GM19455 (cell line): ENCODE data around the gene DDX50.
"Not testable (repeated sequence)": the region's sequence is repeated elsewhere in the genome, so short reads cannot be mapped to it uniquely, and the experiment has no call there.

Experiments used
- ATAC-seq: cut with Tn5 transposase; IDR thresholded peaks from one replicate; pipeline ENCODE4 v1.9.1; 2021; ENCODE audit not compliant: unreplicated experiment

Gene DDX50

DNA sequence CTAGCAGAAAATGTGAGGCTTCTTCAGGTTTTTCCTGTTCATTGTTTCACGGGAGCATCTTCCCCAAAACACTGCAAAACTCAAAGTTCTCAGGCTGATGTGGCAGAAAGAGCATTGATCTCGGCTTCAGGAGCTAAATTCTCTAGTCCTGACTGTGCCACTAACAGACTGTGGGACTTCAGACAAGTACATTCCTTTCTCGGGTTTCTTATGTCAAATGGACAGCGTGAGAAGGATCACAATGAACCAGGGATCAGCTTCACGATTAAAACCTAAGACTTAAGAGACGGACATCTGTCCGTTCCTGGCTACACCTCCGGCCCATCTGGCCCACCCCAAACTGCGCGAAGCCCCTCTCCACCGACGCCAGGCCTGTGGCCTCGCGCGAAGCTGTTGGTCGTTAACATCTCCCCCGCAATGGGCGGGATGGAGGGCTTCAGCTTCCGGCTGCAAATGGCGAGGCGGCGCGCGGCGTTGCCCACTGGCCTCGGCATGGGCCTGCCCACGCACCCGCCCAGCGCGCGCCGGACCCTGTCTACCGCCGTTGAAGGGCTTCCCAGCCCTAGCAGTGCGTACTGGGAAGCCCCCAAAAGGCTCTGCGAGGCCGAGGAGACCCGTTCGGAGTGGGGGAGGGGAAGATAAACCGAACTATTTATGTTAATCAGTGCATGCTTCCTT lies 549 bp upstream of the DDX50 start:
- ATAC-seq: peak; percentile 47

DNA sequence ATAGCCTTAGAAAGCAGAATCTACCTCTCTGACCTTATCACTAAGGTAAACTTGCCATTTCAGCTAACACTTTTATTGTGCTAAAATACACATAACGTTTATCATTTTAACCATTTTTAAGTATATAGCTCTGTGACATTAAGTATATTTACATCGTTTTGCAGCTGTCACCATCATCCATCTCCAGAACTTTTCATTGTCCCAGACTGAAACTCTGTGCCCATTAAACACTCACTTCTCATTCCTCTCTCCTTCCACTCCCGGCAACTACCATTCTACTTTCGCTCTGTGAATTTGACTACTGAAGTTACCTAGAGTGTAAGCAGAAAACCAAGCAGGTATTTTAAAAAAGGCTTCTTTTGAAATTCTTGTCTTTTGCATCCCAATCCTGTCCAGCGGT lies 1.3 kb downstream of the DDX50 start:
- ATAC-seq: no peak

DNA sequence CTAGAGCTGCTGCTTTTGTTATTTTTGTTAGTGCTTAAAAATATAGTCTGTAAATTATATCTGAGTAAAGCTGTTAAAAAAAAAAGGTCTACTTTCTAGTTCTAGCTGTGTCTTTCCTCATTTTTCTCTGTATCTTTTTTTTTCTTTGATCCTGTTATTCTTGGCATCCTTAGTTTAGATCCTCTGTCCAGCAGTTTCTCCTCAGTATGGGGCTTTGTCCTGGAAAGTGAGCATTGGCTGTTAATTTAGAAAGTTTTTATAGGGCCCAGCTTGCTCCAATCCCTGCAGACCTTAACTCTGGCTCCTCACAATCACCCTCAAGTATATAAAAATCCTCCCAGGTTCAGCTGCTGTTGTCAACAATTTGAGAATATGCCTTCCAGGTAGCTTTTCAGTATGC lies 23.5 kb downstream of the DDX50 start:
- no peak for ATAC-seq

DNA sequence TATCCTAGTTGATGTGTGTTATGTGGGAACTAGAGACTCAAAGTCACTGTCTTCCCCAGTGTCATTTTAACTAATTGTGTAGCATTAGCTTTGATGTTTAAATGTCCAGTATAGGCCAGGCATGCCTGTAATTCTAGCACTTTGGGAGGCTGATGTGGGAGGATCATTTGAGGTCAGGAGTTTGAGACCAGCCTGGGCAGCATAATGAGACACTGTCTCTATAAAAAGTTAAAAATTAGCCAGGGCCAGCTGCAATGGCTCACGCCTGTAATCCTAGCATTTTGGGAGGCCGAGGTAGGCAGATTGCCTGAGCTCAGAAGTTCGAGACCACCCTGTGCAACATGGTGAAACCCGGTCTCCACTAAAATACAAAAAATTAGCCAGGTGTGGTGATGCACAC lies 24.4 kb downstream of the DDX50 start:
- ATAC-seq: no peak

DNA sequence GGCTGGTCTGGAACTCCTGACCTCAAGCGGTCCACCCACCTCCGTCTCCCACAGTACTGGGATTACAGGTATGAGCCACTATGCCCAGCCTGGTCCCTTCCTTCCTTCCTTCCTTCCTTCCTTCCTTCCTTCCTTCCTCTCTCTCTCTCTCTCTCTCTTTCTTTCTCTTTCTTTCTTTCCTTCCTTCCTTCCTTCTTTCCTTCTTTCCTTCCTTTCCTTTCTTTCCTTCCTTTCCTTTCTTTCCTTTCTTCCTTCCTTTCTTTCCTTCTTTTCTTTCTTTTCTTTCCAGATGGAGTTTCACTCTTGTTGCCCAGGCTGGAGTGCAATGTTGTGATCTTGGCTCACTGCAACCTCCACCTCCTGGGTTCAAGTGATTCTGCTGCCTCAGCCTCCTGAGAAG lies 28.0 kb downstream of the DDX50 start:
- ATAC-seq: not testable (repeated sequence)

DNA sequence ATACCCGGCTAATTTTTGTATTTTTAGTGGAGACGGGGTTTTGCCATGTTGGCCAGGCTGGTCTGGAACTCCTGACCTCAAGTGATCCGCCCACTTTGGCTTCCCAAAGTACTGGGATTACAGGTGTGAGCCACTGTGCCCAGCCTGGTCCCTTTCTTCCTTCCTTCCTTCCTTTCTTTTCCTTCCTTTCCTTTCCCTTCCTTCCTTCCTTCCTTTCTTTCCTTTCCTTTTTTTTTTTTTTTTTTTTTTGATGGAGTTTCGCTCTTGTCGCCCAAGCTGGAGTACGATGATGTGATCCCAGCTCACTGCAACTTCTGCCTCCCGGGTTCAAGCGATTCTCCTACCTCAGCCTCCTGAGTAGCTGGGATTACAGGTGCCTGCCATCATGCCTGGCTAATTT lies 28.8 kb downstream of the DDX50 start:
- not testable (repeated sequence) for ATAC-seq

DNA sequence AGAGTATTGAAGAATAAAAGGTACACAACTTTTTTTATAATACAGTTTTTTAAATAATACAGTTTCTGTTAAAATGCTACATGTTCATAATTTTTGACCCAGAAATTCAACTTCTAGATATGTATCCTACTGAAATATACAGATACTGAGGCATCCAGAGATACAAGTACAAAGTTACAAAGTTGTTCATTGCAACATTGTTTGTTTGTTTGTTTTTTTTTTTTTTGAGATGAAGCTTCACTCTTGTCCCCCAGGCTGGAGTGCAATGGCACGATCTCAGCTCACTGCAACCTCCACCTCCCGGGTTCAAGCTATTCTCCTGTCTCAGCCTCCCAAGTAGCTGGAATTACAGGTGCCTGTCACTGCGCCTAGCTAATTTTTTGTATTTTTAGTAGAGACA lies 31.7 kb downstream of the DDX50 start:
- not testable (repeated sequence) for ATAC-seq

DNA sequence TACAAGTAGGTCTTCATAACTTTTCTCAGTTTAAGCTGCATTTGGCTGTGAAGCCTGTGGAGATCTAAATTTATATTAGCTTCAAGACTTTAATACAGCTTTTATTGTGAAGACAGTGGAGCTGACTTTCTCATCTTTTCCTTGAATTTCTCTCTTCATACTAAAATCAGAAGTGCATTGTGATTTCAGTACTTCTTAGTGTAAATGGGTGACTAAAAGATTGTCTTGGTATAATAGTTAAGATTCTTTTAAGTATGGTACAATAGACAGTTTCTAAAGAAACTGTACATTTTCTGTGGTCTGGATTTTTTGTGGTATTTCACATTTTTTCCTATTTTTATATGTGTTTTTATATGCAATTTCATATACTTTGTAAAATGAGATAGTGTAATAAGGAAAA lies 33.9 kb downstream of the DDX50 start:
- no peak for ATAC-seq

DNA sequence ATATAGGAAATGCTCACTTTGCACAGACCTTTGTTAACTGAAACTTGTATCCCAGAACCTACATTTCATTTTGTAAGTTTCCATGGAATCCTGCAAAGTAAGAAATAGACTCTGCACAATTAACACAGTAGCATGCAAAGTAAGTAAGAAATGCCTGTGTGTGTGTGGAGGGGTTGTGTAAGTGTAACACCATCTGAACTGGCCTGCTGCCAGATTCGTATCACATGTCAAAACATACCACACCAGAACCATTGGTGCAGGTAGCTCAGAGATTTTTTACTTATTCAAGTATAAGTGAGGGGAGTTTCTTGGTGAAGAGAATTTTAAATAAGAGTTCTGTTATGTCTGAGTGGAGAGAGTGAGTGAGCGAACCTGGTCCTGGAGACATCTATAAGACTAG lies 37.0 kb downstream of the DDX50 start:
- ATAC-seq: no peak

DNA sequence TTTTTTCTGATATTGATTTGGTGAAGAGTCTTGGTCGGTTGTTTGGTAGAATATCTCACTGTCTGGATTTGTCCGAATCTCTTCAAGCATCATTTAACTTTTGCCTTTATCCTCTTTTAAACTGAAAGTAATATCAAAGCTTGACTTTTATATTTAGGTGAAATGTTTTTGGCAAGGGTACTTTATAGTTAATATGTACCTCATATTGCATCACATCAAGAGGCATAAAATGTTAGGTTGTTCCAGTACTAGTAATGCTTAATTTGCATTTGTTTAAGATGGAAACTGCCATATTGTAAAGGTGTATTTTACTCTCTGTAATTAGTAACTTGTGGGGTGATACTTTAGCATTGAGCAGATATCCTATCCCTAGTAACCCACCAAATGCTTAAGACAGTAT lies 37.8 kb downstream of the DDX50 start:
- ATAC-seq: no peak

DNA sequence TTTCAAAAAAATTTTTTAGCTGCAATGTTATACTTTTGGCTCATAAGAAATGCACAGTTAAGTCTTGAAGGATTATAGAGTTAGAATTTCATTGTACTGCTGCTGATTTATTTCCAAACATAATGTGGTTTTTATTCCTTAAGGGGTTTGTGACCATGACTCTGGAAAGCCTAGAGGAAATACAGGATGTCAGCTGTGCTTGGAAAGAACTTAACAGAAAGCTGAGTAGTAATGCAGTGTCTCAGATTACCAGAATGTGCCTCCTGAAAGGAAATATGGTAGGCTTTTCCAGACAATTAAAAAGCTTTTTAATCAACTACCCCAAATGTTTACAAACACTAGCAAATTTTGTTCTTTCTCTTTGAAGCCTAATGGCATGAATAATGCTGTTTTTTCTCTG lies 39.8 kb downstream of the DDX50 start:
- ATAC-seq: not testable (repeated sequence)

DNA sequence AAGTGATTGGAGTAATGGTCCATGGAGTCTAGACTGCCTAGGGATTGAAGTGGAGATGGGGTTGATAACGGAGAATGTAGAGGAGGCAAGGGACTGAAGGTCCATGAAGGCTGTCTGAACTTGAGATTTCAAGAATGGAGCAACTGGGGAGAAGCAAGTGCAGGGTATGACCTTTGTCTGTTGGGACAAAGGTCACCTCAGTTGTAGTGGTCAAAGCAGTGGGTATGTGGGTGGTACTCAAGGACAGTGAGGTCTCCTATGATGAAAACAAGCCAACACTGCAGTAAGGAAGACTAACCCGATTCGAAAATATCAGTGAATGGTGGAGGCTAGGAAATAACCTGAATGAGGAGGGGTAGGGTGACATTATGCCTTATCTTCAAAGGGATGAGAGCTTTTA lies 49.5 kb downstream of the DDX50 start:
- no peak for ATAC-seq

DNA sequence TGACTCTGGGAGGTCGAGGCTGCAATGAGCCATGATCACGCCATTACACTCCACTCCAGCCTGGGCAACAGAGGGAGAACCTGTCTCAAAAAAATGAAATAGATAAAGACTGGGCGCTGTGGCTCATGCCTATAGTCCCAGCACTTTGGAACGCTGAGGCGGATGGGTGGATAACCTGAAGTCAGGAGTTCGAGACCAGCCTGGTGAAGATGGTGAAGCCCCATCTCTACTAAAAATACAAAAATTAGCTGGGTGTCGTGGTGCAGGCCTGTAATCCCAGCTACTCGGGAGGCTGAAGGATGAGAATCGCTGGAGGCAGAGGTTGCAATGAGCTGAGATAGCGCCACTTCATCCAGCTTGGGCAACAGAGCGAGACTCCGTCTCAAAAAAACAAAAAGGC lies 53.8 kb downstream of the DDX50 start:
- ATAC-seq: no peak

DNA sequence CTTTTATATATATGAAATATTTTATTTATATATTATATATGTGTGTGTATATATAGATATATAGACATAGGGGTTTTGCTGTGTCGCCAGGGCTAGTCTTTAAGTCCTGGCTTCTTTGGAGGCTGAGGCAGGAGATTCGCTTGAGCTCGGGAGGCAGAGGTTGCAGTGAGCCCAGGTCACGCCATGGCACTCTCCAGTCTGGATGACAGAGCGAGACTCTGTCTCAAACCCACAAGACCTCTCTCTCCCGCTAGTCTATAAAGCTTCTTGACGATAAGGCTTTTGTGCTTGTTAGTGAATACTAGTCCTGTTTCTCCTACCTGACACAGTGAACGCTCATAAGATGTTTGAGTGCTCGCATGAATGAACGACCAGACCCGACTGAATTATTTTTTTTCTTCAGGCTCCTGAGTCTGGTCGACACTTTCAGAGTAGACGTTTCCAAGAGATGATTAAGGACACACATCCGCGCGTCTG lies 54.3 kb downstream of the DDX50 start:
- ATAC-seq: peak; percentile 8

DNA sequence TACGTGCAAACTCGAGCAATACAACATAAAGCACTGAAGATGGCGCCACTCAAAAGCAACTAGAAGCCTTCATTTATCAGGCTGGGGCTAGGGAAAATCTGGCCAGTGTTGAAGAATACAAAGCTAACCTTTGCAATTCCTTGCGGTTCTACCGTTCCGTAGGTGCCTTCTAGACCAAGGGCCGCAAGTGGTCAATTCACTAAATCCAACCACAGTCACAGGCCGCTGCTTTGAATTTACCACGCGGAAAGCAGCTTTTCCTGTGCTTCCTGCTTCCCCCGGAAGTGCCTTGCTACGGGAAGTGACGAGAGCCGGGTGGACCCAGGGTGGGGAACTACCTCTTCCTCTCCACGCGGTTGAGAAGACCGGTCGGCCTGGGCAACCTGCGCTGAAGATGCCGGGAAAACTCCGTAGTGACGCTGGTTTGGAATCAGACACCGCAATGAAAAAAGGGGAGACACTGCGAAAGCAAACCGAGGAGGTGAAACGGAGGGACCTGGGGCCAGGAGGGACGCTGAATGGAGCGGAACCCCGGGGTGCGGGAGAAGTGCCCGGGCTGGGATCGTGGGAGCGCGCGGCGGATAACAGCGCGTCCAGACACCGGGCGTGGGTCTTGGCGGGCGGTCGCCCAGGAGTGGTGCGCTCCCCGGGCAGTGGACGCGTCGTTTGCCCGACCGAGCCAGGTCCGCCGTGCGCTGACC lies 54.9 kb downstream of the DDX50 start, which contains the start of gene DDX21:
Gene DDX21 (plus strand): TSS at position 339 of the 701 bp plus-strand sequence. CDS start 56 bp downstream, at position 395.
- ATAC-seq: peak; percentile 90

DNA sequence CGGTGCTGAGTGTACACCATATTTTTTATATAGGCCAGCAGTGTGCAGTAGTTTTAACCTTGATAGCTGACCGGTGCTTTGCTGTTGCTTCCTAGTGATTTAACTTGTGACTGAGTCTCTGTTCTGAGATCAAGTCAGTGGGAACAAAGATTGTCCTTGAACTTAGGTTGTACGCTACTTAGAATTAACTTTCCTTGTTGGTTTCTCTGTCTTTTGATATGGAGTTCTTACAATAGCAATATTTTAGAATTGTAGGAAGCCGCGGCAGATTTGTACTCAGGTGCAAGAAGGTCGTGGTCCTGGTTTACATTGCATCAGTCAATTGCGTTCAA lies 56.1 kb downstream of the DDX50 start:
- no peak for ATAC-seq

DNA sequence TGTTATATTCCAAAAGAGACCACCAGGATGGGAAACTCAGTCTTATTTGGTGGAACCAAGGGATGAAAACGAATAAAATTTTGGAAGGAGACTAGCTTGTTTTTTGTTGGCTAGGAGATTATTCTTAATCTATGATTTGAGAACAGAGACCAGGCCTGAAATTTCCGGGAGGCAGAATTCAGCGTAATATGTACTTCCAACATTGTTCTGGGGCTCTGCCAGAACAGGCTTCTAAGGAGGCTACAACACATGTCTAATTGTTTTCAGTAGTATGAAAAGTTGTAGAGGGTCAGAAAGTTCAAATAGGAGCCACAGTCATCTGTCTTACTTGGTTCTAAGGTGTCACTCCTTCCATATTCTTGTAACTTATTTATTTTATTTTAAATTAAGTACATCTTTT lies 56.5 kb downstream of the DDX50 start:
- ATAC-seq: no peak

DNA sequence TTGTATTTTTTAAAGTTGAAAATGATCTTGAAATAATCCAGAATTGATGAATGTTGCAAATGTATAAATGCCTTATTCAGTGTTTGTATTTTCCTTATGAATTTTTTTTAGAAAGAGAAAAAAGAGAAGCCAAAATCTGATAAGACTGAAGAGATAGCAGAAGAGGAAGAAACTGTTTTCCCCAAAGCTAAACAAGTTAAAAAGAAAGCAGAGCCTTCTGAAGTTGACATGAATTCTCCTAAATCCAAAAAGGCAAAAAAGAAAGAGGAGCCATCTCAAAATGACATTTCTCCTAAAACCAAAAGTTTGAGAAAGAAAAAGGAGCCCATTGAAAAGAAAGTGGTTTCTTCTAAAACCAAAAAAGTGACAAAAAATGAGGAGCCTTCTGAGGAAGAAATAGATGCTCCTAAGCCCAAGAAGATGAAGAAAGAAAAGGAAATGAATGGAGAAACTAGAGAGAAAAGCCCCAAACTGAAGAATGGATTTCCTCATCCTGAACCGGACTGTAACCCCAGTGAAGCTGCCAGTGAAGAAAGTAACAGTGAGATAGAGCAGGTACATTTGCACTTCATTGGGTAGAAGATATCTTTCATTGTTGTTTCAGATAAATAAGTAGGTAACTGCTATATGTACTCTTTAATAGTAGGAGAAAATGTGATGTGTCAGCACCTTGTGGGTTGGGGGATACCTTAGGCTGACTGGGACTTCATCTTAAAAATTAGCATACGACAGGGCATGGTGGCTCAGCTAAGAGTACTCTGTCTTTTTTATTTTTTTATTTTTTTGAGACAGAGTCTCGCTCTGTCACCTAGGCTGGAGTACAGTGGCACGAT lies 58.8 kb downstream of the DDX50 start:
- no peak for ATAC-seq

DNA sequence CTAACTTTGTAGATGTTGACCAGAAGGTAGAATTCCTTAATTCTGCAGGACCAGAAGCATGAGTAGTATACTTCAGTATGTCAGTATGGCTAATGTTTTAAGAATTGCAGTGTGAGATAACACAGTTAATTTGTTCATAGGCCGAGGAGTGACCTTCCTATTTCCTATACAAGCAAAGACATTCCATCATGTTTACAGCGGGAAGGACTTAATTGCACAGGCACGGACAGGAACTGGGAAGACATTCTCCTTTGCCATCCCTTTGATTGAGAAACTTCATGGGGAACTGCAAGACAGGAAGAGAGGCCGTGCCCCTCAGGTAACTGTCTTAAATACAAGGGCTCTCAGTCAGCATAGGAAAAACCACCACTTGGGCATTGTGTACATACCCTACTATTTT lies 62.0 kb downstream of the DDX50 start:
- no peak for ATAC-seq

DNA sequence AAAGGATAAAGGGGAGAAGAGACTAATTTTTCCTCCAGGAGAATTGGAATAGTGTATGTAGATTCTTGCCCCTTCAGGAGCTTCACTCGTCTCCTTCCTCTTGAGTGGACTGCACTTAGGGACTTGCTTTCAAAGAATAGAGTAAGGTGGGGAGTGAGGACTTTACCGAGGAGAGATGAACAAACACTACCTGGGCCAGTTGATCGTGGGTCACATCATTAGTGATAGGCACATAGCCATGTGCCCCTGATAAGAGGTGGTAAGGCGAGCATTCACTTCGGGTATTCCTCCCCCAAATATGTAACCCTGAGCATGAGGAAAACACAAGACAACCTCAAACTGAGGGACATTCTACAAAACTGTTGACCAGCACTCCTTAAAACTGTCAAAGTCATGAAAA lies 72.9 kb downstream of the DDX50 start:
- ATAC-seq: no peak

DNA sequence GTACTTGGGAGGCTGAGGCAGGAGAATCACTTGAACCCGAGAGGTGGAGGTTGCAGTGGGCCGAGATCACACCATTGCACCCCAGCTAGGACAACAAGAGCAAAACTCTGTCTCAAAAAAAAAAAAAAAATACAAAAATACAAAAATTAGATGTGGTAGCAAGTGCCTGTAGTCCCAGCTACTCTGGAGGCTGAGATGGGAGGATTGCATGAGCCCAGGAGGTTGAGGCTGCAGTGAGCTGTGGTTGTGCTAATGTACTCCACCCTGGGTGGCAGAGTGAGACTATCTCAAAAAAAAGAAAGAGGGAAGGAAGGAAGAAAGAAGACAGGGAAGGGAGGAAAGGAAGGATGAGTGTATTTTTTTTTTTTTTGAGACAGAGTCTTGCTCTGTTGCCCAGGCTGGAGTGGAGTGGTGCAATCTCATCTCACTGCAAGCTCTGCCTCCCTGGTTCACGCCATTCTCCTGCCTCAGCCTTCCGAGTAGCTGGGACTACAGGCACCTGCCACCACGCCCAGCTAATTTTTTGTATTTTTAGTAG lies 74.9 kb downstream of the DDX50 start:
- ATAC-seq: not testable (repeated sequence)

DNA sequence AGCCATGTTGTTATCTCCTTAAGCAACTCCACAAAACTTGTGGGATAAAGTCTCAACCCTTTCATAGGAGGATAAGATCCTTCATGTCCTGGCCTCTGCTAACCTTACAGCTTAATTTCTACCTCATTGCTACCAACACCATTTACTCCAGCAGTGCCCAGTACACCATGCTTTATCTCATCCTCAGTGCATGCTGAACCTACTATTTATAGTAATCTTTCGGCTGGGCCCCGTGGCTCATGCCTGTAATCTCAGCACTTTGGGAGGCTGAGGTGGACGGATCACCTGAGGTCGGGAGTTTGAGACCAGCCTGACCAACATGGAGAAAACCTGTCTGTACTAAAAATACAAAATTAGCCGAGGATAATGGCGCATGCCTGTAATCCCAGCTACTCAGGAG lies 78.6 kb downstream of the DDX50 start:
- not testable (repeated sequence) for ATAC-seq
